ENCODE data around the gene TSC2. TPM values are rescaled to one million over a fixed set of nuclear protein-coding genes. Genes with fewer than 3 reads are reported as not detected.

TSC2 gene
- total RNA-seq, 1 donor from 2014 or later: 67.8 TPM

Small RNAs within 50 kb of the gene (microRNA-seq; reads per million reads assigned to microRNA genes)
- gene MIR1225 (not detected), gene MIR3180-5 (not detected), gene MIR4516 (not detected), gene MIR6511B1 (not detected)

Other genes with a start within 250 kb of the TSC2 start
- 163 TPM for gene HAGH, start 221.2 kb upstream of the TSC2 start, total RNA-seq
- 31.0 TPM for gene FAHD1, start 220.8 kb upstream of the TSC2 start, total RNA-seq
- gene MEIOB, start 175.8 kb upstream of the TSC2 start, total RNA-seq: not detected
- not detected for gene HS3ST6, start 129.6 kb upstream of the TSC2 start, total RNA-seq
- gene MSRB1, start 104.8 kb upstream of the TSC2 start, total RNA-seq: 22.8 TPM
- 304 TPM for gene RPL3L, start 93.3 kb upstream of the TSC2 start, total RNA-seq
- gene NDUFB10, start 88.4 kb upstream of the TSC2 start, total RNA-seq: 723 TPM
- gene RPS2, start 83.2 kb upstream of the TSC2 start, total RNA-seq: 770 TPM
- not detected for gene RNF151, start 81.1 kb upstream of the TSC2 start, total RNA-seq
- gene TBL3, start 75.9 kb upstream of the TSC2 start, total RNA-seq: 20.3 TPM
- not detected for gene NOXO1, start 66.5 kb upstream of the TSC2 start, total RNA-seq
- 28.3 TPM for gene GFER, start 63.8 kb upstream of the TSC2 start, total RNA-seq
- gene SYNGR3, start 58.0 kb upstream of the TSC2 start, total RNA-seq: 0.32 TPM
- gene ZNF598, start 38.2 kb upstream of the TSC2 start, total RNA-seq: 17.2 TPM
- gene NPW, start 28.2 kb upstream of the TSC2 start, total RNA-seq: not detected
- gene NHERF2, start 21.1 kb upstream of the TSC2 start, total RNA-seq: 258 TPM
- gene NTHL1, start 151 bp upstream of the TSC2 start, total RNA-seq: 26.2 TPM
- gene PKD1, start 87.9 kb downstream of the TSC2 start, total RNA-seq: 82.8 TPM
- 0.43 TPM for gene RAB26, start 100.6 kb downstream of the TSC2 start, total RNA-seq
- gene TRAF7, start 107.8 kb downstream of the TSC2 start, total RNA-seq: 23.4 TPM
- gene CASKIN1, start 148.6 kb downstream of the TSC2 start, total RNA-seq: 5.3 TPM
- 23.2 TPM for gene MLST8, start 157.5 kb downstream of the TSC2 start, total RNA-seq
- 11.3 TPM for gene BRICD5, start 162.9 kb downstream of the TSC2 start, total RNA-seq
- gene PGP, start 166.9 kb downstream of the TSC2 start, total RNA-seq: 34.7 TPM
- gene E4F1, start 175.6 kb downstream of the TSC2 start, total RNA-seq: 13.6 TPM
- 0.35 TPM for gene DNASE1L2, start 188.5 kb downstream of the TSC2 start, total RNA-seq
- gene ECI1, start 203.6 kb downstream of the TSC2 start, total RNA-seq: 215 TPM
- gene RNPS1, start 220.1 kb downstream of the TSC2 start, total RNA-seq: 109 TPM